ENCODE results near the gene TUBB1.
"Not testable (repeated sequence)": the region's sequence is repeated elsewhere in the genome, so short reads cannot be mapped to it uniquely, and the experiment has no call there.

Gene TUBB1

DNA sequence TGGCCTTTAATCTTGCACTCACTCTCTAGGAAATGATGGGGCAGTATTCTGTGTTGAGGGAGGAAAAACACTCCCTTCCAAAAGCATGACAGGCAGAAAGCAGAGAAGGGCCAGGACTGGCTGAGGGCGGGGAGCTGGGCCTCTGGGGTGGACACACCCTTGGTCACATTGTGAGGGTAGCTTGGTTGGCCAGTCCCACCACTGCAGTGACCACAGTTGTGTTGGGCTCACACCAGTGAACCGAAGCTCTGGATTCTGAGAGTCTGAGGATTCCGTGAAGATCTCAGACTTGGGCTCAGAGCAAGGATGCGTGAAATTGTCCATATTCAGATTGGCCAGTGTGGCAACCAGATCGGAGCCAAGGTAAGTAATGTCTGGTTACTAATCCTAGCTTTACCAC is at the start of gene TUBB1:
TUBB1 (plus strand) TSS at position 213 of the 400 bp plus-strand sequence; CDS start at position 307, 94 bp downstream.
- peak; percentile 61 for DNase-seq

DNA sequence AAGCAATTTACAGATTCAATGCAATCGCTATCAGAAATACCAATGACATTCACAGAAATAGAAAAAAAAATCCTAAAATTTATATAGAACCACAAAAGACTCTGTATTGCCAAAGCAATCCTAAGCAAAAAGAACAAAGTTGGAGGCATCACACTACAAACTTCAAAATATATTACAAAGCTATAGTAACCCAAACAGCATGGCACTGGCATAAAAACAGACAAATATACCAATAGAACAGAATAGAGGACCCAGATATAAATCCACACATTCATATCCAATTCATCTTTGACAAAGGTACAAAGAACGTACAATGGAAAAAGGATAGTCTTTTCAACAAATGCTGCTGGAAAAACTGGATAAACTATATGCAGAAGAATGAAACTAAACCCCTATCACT is 49.8 kb upstream of the TUBB1 start:
- no peak for DNase-seq

DNA sequence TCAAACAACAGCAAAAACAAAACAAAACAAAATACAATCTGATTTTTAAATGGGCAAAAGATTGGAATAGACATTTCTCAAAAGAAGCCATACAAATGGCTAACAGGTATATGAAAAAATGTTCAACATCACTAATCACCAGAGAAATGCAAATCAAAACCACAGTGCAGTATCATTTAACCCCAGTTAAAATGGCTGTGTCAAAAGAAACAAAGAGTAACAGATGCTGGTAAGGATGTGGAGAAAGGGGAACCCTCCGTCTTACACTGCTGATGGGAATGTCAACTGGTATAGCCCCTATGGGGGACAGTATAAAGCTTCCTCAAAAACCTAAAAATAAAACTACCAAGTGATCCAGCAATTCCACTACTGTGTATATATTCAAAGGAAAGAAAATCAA is 49.1 kb upstream of the TUBB1 start:
- no peak for DNase-seq

DNA sequence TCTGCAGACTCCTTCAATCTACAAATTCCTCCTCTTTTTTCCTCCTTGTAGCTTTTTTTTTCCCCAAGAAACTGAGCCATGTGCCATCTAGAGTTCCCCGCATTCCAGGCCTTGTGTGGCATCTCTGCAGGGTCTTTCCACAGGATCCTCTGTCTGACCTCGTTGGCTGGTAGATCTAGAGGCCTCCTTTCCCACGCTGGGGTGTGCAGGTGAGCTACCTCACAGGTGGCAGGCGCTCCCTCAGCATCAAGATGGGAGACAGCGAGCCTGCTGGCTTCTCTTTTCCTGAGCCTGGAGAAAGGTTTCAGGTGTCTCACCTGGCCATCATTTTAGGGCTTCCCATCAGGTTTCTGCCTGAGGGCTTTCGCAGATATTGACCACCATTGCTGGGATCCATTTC is 47.8 kb upstream of the TUBB1 start:
- no peak for DNase-seq

DNA sequence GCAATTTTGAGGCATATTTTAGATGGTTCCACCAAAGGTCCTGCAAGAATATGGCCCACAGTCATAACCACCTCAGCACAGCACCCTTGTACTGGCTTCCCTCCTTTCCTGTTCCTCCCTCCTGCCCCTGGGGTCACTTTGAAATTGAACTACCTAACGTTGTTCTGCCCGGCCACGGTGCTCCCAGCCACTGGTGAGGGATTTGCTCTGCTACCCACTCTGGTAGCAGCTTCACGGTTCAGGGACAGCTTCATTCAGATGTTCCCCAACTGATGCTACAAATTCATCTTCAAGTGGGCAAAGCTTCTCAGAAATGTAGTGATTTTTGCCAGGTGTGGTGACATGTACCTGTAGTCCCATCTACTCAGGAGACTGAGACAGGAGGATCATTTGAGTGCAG is 46.0 kb upstream of the TUBB1 start:
- DNase-seq, result no peak

DNA sequence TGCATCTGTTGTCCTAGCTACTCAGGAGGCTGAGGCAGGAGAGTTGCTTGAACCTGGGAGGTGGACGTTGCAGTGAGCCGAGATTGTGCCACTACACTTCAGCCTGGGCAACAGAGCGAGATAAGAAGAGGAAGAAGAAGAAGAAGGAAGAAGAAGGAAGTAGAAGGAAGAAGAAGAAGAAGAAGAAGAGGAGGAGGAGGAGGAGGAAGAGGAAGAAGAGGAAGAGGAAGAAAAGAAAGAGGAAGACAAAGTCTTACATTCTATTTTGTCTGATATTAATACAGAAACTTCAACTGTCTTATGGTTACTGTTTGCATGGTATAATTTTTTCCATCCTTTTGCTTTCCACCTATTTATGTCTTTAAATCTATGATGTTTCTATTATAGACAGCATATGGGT is 45.4 kb upstream of the TUBB1 start:
- no peak for DNase-seq

DNA sequence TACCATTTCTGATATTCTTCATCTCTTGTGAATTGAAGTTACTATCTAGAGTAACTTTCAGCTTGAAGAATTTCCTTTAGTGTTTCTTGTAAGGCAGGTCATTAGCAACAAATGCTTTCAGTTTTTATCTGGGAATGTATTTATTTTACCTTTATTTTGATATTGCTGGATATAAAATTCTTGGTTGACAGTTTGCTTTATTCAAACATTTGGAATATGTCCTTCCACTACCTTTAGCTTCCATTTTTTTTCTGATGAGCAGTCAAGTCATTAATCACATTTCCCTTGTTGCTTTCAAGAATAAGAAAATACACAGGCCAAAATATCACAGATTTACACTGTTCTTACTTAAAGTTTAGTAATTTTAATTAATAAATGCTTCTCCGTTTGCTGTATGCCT is 43.9 kb upstream of the TUBB1 start:
- DNase-seq, result no peak

DNA sequence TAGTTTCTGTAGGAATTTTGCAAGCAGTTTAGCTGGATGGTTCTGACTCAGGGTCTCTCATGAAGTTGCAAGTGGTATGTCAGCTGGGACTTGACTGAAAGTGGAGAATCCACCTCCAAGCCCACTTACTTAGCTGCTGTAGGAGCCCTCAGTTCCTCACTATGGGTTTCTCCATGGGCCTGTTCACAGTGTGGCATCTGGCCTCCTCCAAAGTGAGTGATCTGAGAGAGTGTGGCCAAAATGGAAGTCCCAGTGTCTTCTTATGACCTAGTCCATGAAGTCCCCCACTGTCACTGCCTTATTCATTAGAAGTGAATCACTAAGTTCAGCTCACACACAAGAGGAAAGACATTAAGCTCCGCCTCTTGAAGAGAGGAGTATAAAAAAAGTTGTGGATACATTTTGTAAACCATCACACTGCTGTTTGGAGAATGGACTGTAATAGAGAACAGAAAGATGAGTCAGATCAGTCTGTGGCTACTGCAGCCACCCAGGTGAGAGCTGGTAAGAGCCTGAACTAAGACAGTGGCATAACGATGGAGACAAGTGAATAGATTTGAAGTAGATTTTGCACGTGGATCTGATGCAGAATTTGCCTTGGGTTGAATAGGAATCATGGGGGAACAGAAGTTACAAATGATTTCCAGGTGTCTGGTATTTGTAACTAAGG is 43.0 kb upstream of the TUBB1 start:
- DNase-seq, result no peak

DNA sequence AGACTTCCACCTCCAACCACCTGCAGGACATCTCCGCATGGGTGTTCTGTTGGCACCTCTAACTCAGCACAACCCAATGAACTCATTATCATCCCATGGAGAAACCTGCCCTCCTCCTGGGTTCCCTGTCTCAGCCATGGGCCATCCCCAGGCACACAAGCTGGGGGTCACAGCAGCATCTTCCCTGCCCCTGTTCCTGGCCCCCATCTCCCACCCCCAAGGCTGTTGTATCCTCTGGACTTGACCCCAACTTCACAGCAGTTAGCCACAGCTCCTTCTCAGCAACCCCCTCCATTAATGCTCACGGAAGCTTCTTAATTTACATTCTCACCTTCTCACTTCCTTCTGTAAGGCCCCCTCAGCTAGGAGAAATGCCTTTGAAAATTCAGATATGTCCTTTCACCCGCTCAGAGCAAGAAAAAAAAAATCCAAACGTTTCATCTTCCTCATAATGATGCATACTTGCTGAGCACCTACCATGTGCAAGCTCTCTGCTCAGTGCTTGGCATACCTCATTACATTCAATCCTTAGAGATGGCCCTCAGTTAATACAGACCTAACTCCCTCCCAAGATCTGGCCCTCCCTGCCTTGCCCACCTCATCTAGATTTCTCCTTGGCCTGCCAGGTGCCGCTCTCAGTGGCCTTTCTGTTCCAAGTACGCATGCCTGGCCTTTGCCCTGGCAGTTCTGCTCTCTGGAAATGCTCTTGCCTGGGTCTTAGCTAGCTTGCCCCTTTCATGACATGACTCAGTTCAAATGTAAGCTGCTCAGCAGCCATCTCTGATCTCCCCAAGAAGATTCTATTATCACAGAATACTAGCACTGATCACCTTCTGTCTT is 40.7 kb upstream of the TUBB1 start:
- DNase-seq, result no peak

DNA sequence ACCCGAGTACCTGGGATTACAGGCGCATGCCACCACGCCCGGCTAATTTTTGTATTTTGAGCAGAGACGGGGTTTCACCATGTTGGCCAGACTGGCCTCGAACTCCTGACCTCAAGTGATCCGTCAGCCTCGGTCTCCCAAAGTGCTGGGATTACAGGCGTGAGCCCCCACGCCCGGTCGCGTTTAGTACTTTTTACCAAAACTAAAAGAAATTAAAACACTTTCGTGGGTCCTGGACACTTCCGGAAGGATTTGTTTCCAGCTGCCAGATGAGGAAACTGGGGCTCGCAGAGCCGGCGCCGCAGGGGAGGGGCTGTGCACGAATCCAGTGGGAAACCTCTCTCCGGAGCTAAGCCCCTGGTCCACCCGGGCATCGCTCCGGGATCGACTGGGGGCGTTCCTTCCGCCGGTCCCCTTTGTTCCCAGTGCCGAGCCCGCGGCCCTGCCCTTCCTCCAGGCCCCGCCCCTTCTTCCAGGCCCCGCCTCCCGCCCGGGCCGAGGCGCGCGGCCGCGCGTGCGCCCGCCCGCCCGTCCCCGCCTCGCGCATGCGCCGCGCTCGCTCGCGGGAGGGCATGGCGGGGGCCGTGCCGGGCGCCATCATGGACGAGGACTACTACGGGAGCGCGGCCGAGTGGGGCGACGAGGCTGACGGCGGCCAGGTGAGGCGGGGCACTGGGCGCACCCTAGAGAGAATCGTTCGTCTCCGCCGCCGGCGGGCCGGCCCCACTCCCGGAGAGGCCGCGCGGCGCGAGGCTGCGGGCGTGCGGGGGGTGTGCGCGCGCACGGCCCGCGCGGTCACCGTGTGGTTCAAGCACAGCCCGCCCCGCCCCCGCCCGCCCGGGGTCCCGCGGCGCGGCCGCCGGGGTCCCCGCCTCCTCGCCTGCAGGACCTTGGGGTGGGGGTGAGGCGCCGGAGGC is 38.3 kb upstream of the TUBB1 start, which contains the start of gene NELFCD:
NELFCD (plus strand) TSS at position 546 of the 917 bp plus-strand sequence; CDS start at position 600, 54 bp downstream.
- peak; percentile 82 for DNase-seq

DNA sequence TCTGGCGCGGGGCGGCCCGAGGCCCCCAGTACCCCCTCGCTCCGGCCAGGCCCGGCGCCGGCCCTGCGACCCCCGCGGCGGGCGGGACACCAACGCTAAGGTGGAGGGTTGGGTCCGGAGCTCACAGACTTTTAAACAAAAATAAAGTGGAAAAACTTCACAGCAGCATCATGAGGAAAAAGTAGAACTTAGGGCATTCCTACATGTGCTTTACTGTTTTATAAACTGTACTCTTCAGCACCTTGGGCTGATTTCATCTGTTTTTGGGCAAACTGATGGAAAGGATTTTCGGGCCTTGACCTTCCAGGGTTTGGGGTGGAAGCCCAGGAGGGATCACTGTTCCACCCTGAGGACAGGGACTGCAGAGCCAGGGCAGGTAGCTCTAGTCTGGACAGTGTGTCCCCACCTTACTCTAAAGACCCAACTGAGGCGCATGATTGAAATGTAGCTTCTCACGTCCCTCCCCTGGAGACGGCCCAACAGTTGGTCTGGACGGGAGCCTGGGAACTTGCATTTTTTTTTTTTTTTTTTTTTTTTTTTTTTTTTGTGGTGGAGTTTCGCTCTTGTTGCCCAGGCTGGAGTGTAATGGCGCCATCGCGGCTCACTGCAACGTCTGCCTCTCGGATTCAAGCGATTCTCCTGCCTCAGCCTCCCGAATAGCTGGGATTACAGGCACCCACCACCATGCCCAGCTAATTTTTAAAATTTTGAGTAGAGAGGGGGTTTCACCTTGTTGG is 37.4 kb upstream of the TUBB1 start:
- DNase-seq, result peak; percentile 46

DNA sequence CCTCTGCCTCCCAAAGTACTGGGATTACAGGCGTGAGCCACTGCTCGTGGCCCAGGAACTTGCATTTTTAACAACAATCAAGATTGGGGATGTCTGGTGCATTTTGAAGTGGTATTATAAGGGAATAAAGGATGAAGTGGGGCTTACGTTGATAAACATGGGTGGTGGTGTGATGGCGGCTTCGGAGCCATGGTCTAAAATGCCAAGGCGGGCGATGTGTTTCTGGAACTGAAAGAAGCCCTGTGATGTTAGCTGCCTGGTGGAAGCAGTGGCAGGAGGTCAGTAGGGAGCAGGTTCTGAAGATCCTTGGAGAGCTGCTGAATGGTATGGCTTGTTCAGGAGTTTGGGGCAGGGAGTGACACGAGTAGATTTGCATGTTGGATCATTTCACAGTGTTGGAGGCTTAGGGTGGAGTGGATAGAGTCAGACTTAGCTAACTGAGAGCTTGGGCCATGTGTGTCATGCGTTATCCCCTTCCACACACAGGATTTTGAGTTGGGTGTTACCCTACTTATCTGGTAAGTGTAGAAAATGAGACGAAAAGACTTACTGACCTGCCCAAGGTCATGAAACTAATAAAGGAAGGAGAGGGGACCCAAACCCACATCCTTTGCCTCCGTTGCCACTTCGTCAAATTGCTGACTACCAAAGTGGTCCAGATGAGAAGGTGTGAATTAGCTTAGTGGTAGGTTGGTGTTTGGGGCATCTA is 36.7 kb upstream of the TUBB1 start:
- peak; percentile 90 for DNase-seq

DNA sequence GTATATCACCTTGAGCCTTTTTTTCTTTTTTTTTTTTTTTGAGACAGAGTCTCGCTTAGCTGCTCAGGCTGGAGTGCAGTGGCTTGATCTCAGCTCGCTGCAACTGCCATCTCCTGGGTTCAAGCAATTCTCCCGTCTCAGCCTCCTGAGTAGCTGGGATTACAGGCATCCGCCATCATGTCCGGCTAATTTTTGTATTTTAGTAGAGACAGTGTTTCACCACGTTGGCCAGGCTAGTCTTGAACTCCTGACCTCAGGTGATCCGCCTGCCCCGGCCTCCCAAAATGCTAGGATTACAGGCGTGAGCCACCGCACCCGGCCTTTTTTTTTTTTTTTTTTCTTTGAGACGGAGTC is 36.1 kb upstream of the TUBB1 start:
- DNase-seq, result not testable (repeated sequence)

DNA sequence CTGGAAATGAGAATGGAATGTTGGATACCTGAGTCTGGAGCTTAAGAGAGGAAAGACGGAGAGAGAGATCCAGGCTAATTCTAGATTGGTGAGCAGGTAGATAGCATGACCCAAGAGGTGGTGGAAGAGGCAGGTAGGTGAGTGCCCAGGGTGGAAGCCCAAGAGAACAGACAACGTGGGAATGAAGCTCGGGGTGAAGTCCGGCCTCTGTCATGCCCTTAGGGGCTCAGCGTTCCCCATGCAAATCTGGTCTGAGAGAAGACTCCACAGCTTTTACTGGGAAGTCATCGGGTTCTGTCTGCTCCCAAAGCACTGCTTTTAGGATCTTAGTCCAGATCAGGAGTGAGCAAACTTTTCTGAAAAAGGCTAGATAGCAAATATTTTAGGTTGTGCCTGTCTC is 34.5 kb upstream of the TUBB1 start:
- no peak for DNase-seq

DNA sequence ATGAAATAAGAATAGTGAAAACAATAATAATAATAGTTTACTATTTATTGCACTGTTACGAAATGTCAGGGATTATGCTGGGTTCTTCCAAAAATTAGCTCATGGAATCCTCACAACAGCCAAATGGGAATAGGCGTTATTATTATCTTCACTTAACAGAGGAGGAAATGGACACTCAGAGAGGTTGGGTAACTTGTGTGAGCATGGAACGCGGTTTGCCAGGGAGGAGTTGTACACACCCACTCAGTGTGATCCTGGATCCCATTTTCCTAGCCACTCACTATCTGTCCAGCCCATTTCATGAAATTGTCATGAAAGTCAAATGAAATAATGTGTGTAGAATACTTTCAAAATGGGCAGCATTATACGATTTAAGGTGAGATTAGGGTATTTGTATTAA is 33.6 kb upstream of the TUBB1 start:
- no peak for DNase-seq

DNA sequence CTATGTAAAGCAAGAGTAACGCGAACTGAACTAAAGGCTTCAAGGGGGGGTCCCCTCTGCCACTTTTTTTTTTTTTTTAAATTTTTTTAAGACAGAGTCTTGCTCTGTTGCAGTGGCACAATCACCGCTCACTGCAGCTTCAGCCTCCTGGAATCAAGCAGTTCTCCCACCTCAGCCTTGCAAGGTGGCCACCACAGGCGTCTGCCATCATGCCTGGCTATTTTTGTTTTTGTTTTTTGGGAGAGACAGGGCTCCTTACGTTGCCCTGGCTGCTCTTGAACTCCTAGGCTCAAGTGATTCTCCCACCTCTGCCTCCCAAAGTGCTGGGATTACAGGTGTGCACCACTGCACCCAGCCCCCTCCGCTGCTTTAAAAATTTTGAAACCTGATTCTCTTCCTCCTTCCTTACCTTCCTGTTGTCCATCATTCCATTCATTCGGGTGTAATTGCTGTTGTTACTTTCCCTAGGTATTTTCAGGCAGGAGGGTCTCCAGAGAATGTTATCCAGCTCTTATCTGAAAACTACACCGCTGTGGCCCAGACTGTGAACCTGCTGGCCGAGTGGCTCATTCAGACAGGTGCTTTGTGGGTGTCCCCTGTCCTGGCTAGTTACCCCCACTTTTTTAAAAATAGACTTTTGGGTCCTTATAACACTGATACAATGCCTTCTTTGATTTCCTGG is 32.8 kb upstream of the TUBB1 start:
- DNase-seq, result no peak

DNA sequence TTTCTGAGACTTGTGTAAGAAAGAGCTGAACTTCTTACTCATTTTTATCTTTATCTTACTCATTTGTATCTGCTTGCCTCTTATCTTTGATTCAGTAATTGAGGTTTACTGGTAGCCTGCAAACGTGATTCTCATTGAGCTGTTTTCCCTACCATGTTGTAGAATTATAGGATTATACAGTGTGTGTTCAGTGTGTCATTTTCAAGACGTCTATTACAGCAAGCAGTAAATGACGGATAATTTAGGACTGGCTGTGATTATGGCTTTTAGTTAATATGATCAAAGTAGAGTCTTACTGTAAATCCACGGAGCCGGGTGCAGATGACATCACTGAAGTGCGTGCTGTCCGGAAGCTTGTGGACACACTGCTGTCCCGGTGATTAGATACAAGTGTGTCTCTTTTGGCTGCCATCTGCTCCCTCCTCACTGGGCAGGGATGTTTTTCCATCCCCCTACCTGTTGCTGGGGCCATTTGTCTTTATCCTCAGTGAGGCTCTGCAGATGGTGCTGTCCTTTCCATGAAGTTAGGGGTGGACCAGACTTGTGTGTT is 32.2 kb upstream of the TUBB1 start:
- DNase-seq, result no peak

DNA sequence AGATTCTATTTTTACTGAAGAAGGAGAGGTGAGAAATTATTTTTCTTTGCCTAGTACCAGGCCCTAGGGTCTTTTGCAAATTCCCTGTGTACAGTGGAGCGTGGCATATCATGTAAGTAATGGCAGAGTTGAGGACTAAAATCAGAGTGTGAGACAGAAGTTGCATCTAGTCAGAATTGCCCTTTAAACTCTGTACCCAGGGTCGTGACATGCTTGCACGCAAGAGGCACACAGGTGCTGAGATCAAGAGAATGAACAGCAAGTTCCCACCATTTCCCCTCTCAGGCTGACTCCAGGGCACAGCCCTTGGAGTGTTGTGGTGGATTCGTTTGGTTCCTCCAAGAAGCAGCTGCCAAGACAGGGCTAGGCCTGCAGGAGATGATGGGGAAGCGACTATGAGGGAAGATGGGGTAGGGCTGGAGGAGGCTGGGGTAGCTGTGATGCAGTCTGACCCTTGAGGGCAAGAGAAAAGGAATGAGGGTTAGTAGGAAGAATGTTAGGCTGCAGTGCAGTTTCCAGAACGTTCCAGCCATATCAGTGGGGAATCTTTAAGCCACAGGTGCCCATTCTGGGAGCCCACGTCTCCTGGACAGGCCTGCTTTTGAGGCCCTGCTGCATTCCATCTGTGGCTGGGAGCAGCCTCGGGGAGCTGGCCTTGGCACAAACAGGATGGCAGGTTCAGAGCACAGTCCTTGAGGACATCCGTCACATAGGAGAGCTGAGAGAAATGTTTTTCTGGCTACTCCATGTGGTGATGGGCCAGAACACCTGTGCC is 31.3 kb upstream of the TUBB1 start:
- no peak for DNase-seq

DNA sequence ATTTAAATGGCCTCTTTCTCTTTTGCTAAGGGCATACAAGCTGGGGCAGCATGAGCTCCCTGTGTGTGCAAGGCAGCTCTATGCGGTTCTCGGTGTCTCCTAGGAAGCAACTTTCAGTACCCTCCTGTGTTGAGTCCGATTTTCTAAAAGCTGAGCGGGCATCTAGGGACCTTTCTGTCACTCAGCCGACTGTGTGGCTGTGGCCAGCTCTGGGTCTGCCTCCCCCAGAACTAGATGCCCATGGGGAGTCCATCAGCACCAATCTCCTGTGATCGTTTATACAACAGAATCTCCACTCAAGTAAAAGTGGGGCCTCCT is 30.7 kb upstream of the TUBB1 start:
- DNase-seq, result no peak

DNA sequence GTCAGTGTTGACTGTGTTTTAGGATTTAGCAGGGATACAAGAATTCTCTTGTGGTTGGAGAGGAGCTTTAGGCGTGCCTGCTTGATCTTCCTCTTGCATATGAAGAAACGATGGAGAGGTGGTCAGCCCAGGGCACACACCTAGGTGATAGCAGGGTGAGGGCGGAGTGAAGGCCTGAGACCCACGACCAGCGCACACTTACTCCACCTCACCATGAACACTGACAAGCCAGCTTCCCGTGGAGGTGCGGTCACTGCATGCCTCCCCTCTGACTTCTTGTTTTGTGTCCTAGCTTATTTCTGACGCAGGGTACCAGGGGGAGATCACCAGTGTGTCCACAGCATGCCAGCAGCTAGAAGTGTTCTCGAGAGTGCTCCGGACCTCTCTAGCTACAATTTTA is 30.0 kb upstream of the TUBB1 start:
- DNase-seq, result no peak

Data from hematopoietic multipotent progenitor cell treated with erythropoietin and hydrocortisone succinate and interleukin-3 and kit ligand, for 8 days (in vitro differentiated cells).